Measurements from ENCODE around the gene SRD5A1. TPM values are rescaled to one million over a fixed set of nuclear protein-coding genes. Genes with fewer than 3 reads are reported as not detected.
A peak's percentile ranks its signal among the peaks of the same experiment; 100 is the strongest.

Gene SRD5A1
- total and polyA plus RNA-seq, 8 donors = 3.0 to 8.2 (median 6.5) TPM

- no peak for ATAC-seq
- TF ChIP-seq, protein P1, sequence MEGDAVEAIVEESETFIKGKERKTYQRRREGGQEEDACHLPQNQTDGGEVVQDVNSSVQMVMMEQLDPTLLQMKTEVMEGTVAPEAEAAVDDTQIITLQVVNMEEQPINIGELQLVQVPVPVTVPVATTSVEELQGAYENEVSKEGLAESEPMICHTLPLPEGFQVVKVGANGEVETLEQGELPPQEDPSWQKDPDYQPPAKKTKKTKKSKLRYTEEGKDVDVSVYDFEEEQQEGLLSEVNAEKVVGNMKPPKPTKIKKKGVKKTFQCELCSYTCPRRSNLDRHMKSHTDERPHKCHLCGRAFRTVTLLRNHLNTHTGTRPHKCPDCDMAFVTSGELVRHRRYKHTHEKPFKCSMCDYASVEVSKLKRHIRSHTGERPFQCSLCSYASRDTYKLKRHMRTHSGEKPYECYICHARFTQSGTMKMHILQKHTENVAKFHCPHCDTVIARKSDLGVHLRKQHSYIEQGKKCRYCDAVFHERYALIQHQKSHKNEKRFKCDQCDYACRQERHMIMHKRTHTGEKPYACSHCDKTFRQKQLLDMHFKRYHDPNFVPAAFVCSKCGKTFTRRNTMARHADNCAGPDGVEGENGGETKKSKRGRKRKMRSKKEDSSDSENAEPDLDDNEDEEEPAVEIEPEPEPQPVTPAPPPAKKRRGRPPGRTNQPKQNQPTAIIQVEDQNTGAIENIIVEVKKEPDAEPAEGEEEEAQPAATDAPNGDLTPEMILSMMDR (IDR thresholded peaks at IDR 0.05) = no peak
- Histone ChIP-seq H3K4me1 (no peaks in the 10 kb centered on the region), H3K9me3 (no peaks in the 10 kb centered on the region), H3K4me3 (no peak overlapping the region), H3K27me3 (no peaks in the 10 kb centered on the region), H3K27ac (peak overlapping the region in 3 of 4 donors; percentile 55 to 67 (median 66)), H3K36me3 (no peaks in the 10 kb centered on the region)
- DNase-seq = no peak
- no peak for FAIRE-seq
- 65 to 76% methylated on average over 6 of the region's 6 CpGs for WGBS, 2 donors
- intact Hi-C loops (cut with DNase I) = no loop called here
Measured at GRCh38 chr5:6705088-6705487, 71.8 kb downstream of the SRD5A1 start.

- Histone ChIP-seq H3K4me3 (no peak overlapping the region), H3K9me3 (no peaks in the 10 kb centered on the region), H3K27me3 (no peaks in the 10 kb centered on the region), H3K4me1 (no peaks in the 10 kb centered on the region), H3K27ac (no peak overlapping the region), H3K36me3 (no peaks in the 10 kb centered on the region)
- TF ChIP-seq, protein P1 (IDR thresholded peaks at IDR 0.05) = no peak
- no peak for DNase-seq
- intact Hi-C loops (cut with DNase I) = no loop called here
- FAIRE-seq = no peak
- ATAC-seq = no peak
- 79 to 92% methylated on average over 5 of the region's 5 CpGs for WGBS, 2 donors
Measured at GRCh38 chr5:6705959-6706358, 72.7 kb downstream of the SRD5A1 start.

GRCh38 chr5:6707852-6708251 lies 74.6 kb downstream of the SRD5A1 start:
- no peak for FAIRE-seq
- no peak for DNase-seq
- ATAC-seq = no peak
- Histone ChIP-seq H3K27ac (no peak overlapping the region), H3K4me3 (no peak overlapping the region), H3K27me3 (no peaks in the 10 kb centered on the region), H3K4me1 (no peaks in the 10 kb centered on the region), H3K36me3 (no peaks in the 10 kb centered on the region), H3K9me3 (no peaks in the 10 kb centered on the region)
- TF ChIP-seq, protein P1 (IDR thresholded peaks at IDR 0.05) = no peak
- intact Hi-C loops (cut with DNase I) = no loop called here
- 57 to 74% methylated on average over 6 of the region's 6 CpGs for WGBS, 2 donors

- Histone ChIP-seq H3K9me3 (no peaks in the 10 kb centered on the region), H3K36me3 (no peaks in the 10 kb centered on the region), H3K4me1 (no peaks in the 10 kb centered on the region), H3K27ac (no peak overlapping the region), H3K27me3 (no peaks in the 10 kb centered on the region), H3K4me3 (no peak overlapping the region)
- DNase-seq = no peak
- TF ChIP-seq, protein P1 (IDR thresholded peaks at IDR 0.05) = no peak
- no peak for ATAC-seq
- no peak for FAIRE-seq
- 75 to 79% methylated on average over 1 of the region's 1 CpG for WGBS, 2 donors
- intact Hi-C loops (cut with DNase I) = no loop called here
Measured at GRCh38 chr5:6708814-6709213, 75.6 kb downstream of the SRD5A1 start.

GRCh38 chr5:6710070-6710469 lies 76.8 kb downstream of the SRD5A1 start:
- intact Hi-C loops (cut with DNase I) = loop anchor here in 1 of 3 donors (10.0 kb wide), 1 partner anchor 75 kb away; the partner anchor contains the start of genes NSUN2 and SRD5A1
- Histone ChIP-seq H3K36me3 (no peaks in the 10 kb centered on the region), H3K4me3 (no peak overlapping the region), H3K4me1 (peaks cover 0 to 3% (median 2%) of the 10 kb centered on the region in 3 donors), H3K27ac (no peak overlapping the region), H3K27me3 (no peaks in the 10 kb centered on the region), H3K9me3 (no peaks in the 10 kb centered on the region)
- FAIRE-seq (no peak), DNase-seq (no peak), ATAC-seq (no peak)
- TF ChIP-seq, protein P1 (IDR thresholded peaks at IDR 0.05) = no peak
- WGBS, 2 donors = 44 to 52% methylated on average over 5 of the region's 5 CpGs

Data from pancreas (tissue), 10 donors.